HEK293 (cell line): Measurements from ENCODE around the gene CMTR2.

Source experiments
- CTCF ChIA-PET: fragments of 350-600 bp; formaldehyde crosslinking; extraction: SDS; loops from one replicate; lab custom pipeline; 2021; ENCODE audit warnings: antibody characterized with exemption; lab: Yijun Ruan, JAX
- POLR2A ChIA-PET: fragments of 300-600 bp; formaldehyde crosslinking; extraction: SDS; loops from one replicate; lab custom pipeline; 2020; ENCODE audit warnings: antibody characterized with exemption, inconsistent platforms; lab: Yijun Ruan, JAX
- H3K27ac ChIP-seq: fragments of 200-500 bp; sonication (Bioruptor generic); 2 replicates; pipeline ENCODE4 v1.5.1; 2014; ENCODE audit warnings: low read depth, low read length, control low read depth, inconsistent platforms; ENCODE audit errors: extremely low read depth
- H3K36me3 ChIP-seq, 2 experiments: fragments of 200-500 bp in 1 of 2; sonication (Bioruptor generic) in 1 of 2; 1 replicate in 1 of 2; 2 replicates in 1 of 2; pipeline ENCODE4 v1.5.1; 2014 to 2017; ENCODE audit warnings: inconsistent platforms in 2 of 2, low read length in 2 of 2; ENCODE audit not compliant: control insufficient read depth in 2 of 2, insufficient read depth in 1 of 2
- H3K4me1 ChIP-seq: fragments of 200-500 bp; sonication (Bioruptor generic); 2 replicates; pipeline ENCODE4 v1.5.1; 2014; ENCODE audit warnings: mild to moderate bottlenecking, low read length, inconsistent platforms; ENCODE audit not compliant: control insufficient read depth, insufficient read depth
- H3K4me3 ChIP-seq: 2 replicates; pipeline ENCODE4 v1.5.1; 2011; ENCODE audit warnings: low read depth, mild to moderate bottlenecking, control low read depth, low read length, moderate library complexity
- H3K9me3 ChIP-seq: fragments of 200-500 bp; sonication (Bioruptor generic); 2 replicates; pipeline ENCODE4 v1.5.1; 2014; ENCODE audit warnings: low read depth, low read length, inconsistent platforms; ENCODE audit not compliant: control insufficient read depth, insufficient read depth
- BCL11A ChIP-seq: fragments of 450-650 bp; formaldehyde crosslinking; IDR thresholded peaks from 2 replicates; pipeline ENCODE4 v1.5.1; 2016; ENCODE audit warnings: low read depth, missing biosample characterization, missing genetic modification characterization
- EGR2 ChIP-seq: fragments of 450-650 bp; formaldehyde crosslinking; IDR thresholded peaks from 2 replicates; pipeline ENCODE4 v1.5.1; 2016; ENCODE audit warnings: low read depth, missing biosample characterization, missing genetic modification characterization
- FEZF1 ChIP-seq: fragments of 450-650 bp; formaldehyde crosslinking; IDR thresholded peaks from 2 replicates; pipeline ENCODE4 v1.5.1; 2016; ENCODE audit warnings: missing biosample characterization, missing genetic modification characterization
- GLIS2 ChIP-seq: fragments of 450-650 bp; formaldehyde crosslinking; IDR thresholded peaks from 2 replicates; pipeline ENCODE4 v1.5.1; 2016; ENCODE audit warnings: missing biosample characterization, missing genetic modification characterization
- KLF9 ChIP-seq: fragments of 450-650 bp; formaldehyde crosslinking; IDR thresholded peaks from 2 replicates; pipeline ENCODE4 v1.5.1; 2016; ENCODE audit warnings: missing biosample characterization, missing genetic modification characterization, low read depth
- RBAK ChIP-seq: fragments of 450-650 bp; formaldehyde crosslinking; IDR thresholded peaks from 2 replicates; pipeline ENCODE4 v1.5.1; 2016; ENCODE audit warnings: missing biosample characterization, missing genetic modification characterization
- SP3 ChIP-seq: fragments of 450-650 bp; formaldehyde crosslinking; IDR thresholded peaks from 2 replicates; pipeline ENCODE4 v1.5.1; 2016; ENCODE audit warnings: missing biosample characterization, missing genetic modification characterization
- ZFHX2 ChIP-seq: fragments of 450-650 bp; formaldehyde crosslinking; conservative IDR thresholded peaks from 2 replicates; pipeline ENCODE4 v1.5.1; 2016; ENCODE audit warnings: missing biosample characterization, missing genetic modification characterization
- ZFP41 ChIP-seq: fragments of 450-650 bp; formaldehyde crosslinking; IDR thresholded peaks from 2 replicates; pipeline ENCODE4 v1.5.1; 2016; ENCODE audit warnings: missing biosample characterization, missing genetic modification characterization, borderline replicate concordance
- ZFP69B ChIP-seq: fragments of 450-650 bp; formaldehyde crosslinking; IDR thresholded peaks from 2 replicates; pipeline ENCODE4 v1.5.1; 2016; ENCODE audit warnings: missing biosample characterization, missing genetic modification characterization
- ZNF19 ChIP-seq: fragments of 450-650 bp; formaldehyde crosslinking; IDR thresholded peaks from 2 replicates; pipeline ENCODE4; 2016; ENCODE audit warnings: missing biosample characterization, missing genetic modification characterization, low read depth
- ZNF214 ChIP-seq: fragments of 450-650 bp; formaldehyde crosslinking; IDR thresholded peaks from 2 replicates; pipeline ENCODE4 v1.5.1; 2017; ENCODE audit warnings: missing biosample characterization, mild to moderate bottlenecking, missing genetic modification characterization, borderline replicate concordance
- ZNF239 ChIP-seq: fragments of 450-650 bp; formaldehyde crosslinking; IDR thresholded peaks from 2 replicates; pipeline ENCODE4 v1.5.1; 2016; ENCODE audit warnings: missing biosample characterization, missing genetic modification characterization
- ZNF24 ChIP-seq: fragments of 450-650 bp; formaldehyde crosslinking; IDR thresholded peaks from 2 replicates; pipeline ENCODE4 v1.5.1; 2016; ENCODE audit warnings: missing biosample characterization, missing genetic modification characterization
- ZNF248 ChIP-seq: fragments of 450-650 bp; formaldehyde crosslinking; IDR thresholded peaks from 2 replicates; pipeline ENCODE4 v1.5.1; 2017; ENCODE audit warnings: missing biosample characterization, missing genetic modification characterization
- ZNF302 ChIP-seq: fragments of 450-650 bp; formaldehyde crosslinking; IDR thresholded peaks from 2 replicates; pipeline ENCODE4 v1.5.1; 2016; ENCODE audit warnings: missing biosample characterization, missing genetic modification characterization, low read depth
- ZNF362 ChIP-seq: fragments of 450-650 bp; formaldehyde crosslinking; IDR thresholded peaks from 2 replicates; pipeline ENCODE4 v1.5.1; 2016; ENCODE audit warnings: missing biosample characterization, missing genetic modification characterization
- ZNF394 ChIP-seq: fragments of 450-650 bp; formaldehyde crosslinking; IDR thresholded peaks from 2 replicates; pipeline ENCODE4 v1.5.1; 2016; ENCODE audit warnings: missing biosample characterization, missing genetic modification characterization, mild to moderate bottlenecking, moderate library complexity, borderline replicate concordance
- ZNF416 ChIP-seq: fragments of 450-650 bp; formaldehyde crosslinking; IDR thresholded peaks from 2 replicates; pipeline ENCODE4 v1.5.1; 2016; ENCODE audit warnings: missing biosample characterization, missing genetic modification characterization
- ZNF514 ChIP-seq: fragments of 450-650 bp; formaldehyde crosslinking; IDR thresholded peaks from 2 replicates; pipeline ENCODE4 v1.5.1; 2016; ENCODE audit warnings: missing biosample characterization, missing genetic modification characterization
- ZNF626 ChIP-seq: fragments of 450-650 bp; sonication (Bioruptor Pico); formaldehyde crosslinking; IDR thresholded peaks from 2 replicates; pipeline ENCODE4 v1.5.1; 2018; ENCODE audit warnings: missing biosample characterization, missing genetic modification characterization, inconsistent platforms
- ZNF664 ChIP-seq: fragments of 450-650 bp; formaldehyde crosslinking; IDR thresholded peaks from 2 replicates; pipeline ENCODE4 v1.5.1; 2016; ENCODE audit warnings: missing biosample characterization, missing genetic modification characterization
- ZNF791 ChIP-seq: fragments of 450-650 bp; formaldehyde crosslinking; IDR thresholded peaks from 2 replicates; pipeline ENCODE4 v1.5.1; 2016; ENCODE audit warnings: missing biosample characterization, missing genetic modification characterization
- ZNF830 ChIP-seq: fragments of 450-650 bp; IDR thresholded peaks from 2 replicates; pipeline ENCODE4 v1.5.0; 2018; ENCODE audit warnings: missing biosample characterization, missing genetic modification characterization, low read depth, mild to moderate bottlenecking, moderate library complexity
- TF ChIP-seq, protein P1 (sequence below): fragments of 450-650 bp; formaldehyde crosslinking; IDR thresholded peaks from 2 replicates; pipeline ENCODE4 v1.5.1; 2016; ENCODE audit warnings: missing biosample characterization, missing genetic modification characterization
- TF ChIP-seq, protein P2 (sequence below): fragments of 450-650 bp; formaldehyde crosslinking; IDR thresholded peaks from 2 replicates; pipeline ENCODE4 v1.5.1; 2016; ENCODE audit warnings: missing biosample characterization, missing genetic modification characterization
- TF ChIP-seq, protein P3 (sequence below): fragments of 450-650 bp; formaldehyde crosslinking; IDR thresholded peaks from 2 replicates; pipeline ENCODE4 v1.5.1; 2016; ENCODE audit warnings: missing biosample characterization, missing genetic modification characterization
- TF ChIP-seq, protein P4 (sequence below): fragments of 450-650 bp; formaldehyde crosslinking; IDR thresholded peaks from 2 replicates; pipeline ENCODE4; 2016; ENCODE audit warnings: missing biosample characterization, missing genetic modification characterization

The CMTR2 gene

GRCh38 chr16:71259086-71259485 lies 30.1 kb downstream of the CMTR2 start:
- ChIA-PET CTCF (no interaction called here), POLR2A (no interaction called here)
- TF ChIP-seq ZNF24, result no peak
- no peak for TF ChIP-seq ZNF830 (tag by site-specific recombination)
- TF ChIP-seq SP3 (tag by site-specific recombination), result no peak
- no peak for TF ChIP-seq ZFP69B
- TF ChIP-seq ZNF214 (tag by site-specific recombination), result no peak
- TF ChIP-seq ZNF302 (tag by site-specific recombination), result no peak
- TF ChIP-seq ZNF19 (tag by site-specific recombination), result no peak
- TF ChIP-seq ZFHX2 (tag by site-specific recombination), result no peak
- TF ChIP-seq ZNF416 (tag by site-specific recombination), result no peak
- TF ChIP-seq GLIS2 (tag by site-specific recombination), result no peak
- no peak for TF ChIP-seq ZNF664
- TF ChIP-seq, protein P1, sequence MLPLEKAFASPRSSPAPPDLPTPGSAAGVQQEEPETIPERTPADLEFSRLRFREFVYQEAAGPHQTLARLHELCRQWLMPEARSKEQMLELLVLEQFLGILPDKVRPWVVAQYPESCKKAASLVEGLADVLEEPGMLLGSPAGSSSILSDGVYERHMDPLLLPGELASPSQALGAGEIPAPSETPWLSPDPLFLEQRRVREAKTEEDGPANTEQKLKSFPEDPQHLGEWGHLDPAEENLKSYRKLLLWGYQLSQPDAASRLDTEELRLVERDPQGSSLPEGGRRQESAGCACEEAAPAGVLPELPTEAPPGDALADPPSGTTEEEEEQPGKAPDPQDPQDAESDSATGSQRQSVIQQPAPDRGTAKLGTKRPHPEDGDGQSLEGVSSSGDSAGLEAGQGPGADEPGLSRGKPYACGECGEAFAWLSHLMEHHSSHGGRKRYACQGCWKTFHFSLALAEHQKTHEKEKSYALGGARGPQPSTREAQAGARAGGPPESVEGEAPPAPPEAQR, result no peak
- no peak for TF ChIP-seq KLF9
- TF ChIP-seq, protein P2, sequence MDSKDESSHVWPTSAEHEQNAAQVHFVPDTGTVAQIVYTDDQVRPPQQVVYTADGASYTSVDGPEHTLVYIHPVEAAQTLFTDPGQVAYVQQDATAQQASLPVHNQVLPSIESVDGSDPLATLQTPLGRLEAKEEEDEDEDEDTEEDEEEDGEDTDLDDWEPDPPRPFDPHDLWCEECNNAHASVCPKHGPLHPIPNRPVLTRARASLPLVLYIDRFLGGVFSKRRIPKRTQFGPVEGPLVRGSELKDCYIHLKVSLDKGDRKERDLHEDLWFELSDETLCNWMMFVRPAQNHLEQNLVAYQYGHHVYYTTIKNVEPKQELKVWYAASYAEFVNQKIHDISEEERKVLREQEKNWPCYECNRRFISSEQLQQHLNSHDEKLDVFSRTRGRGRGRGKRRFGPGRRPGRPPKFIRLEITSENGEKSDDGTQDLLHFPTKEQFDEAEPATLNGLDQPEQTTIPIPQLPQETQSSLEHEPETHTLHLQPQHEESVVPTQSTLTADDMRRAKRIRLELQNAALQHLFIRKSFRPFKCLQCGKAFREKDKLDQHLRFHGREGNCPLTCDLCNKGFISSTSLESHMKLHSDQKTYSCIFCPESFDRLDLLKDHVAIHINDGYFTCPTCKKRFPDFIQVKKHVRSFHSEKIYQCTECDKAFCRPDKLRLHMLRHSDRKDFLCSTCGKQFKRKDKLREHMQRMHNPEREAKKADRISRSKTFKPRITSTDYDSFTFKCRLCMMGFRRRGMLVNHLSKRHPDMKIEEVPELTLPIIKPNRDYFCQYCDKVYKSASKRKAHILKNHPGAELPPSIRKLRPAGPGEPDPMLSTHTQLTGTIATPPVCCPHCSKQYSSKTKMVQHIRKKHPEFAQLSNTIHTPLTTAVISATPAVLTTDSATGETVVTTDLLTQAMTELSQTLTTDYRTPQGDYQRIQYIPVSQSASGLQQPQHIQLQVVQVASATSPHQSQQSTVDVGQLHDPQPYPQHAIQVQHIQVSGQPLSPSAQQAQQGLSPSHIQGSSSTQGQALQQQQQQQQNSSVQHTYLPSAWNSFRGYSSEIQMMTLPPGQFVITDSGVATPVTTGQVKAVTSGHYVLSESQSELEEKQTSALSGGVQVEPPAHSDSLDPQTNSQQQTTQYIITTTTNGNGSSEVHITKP (tag by site-specific recombination), result no peak
- TF ChIP-seq ZNF362, result no peak
- TF ChIP-seq ZNF791, result no peak
- no peaks in the 10 kb centered on the region for H3K36me3 ChIP-seq
- H3K4me1 ChIP-seq, result 0 out of 2 replicates have a peak, but pooled peaks cover under 1% of the 10 kb centered on the region
- H3K27ac ChIP-seq, result no peak overlapping the region
- H3K4me3 ChIP-seq, result no peak overlapping the region
- no peaks in the 10 kb centered on the region for H3K9me3 ChIP-seq

- Histone ChIP-seq H3K4me3 (no peak overlapping the region), H3K4me1 (no peaks in the 10 kb centered on the region), H3K36me3 (no peaks in the 10 kb centered on the region), H3K27ac (no peak overlapping the region), H3K9me3 (no peaks in the 10 kb centered on the region)
- ChIA-PET CTCF (no interaction called here), POLR2A (no interaction called here)
- TF ChIP-seq, protein P3, sequence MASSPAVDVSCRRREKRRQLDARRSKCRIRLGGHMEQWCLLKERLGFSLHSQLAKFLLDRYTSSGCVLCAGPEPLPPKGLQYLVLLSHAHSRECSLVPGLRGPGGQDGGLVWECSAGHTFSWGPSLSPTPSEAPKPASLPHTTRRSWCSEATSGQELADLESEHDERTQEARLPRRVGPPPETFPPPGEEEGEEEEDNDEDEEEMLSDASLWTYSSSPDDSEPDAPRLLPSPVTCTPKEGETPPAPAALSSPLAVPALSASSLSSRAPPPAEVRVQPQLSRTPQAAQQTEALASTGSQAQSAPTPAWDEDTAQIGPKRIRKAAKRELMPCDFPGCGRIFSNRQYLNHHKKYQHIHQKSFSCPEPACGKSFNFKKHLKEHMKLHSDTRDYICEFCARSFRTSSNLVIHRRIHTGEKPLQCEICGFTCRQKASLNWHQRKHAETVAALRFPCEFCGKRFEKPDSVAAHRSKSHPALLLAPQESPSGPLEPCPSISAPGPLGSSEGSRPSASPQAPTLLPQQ (tag by site-specific recombination), result no peak
- TF ChIP-seq RBAK (tag by site-specific recombination) (no peak), FEZF1 (no peak), ZNF626 (tag by site-specific recombination) (no peak), ZNF362 (no peak), ZNF248 (tag by site-specific recombination) (no peak), ZFP41 (no peak), BCL11A (tag by site-specific recombination) (no peak), ZNF514 (tag by site-specific recombination) (no peak), EGR2 (tag by site-specific recombination) (no peak), ZNF394 (no peak), ZNF239 (tag by site-specific recombination) (no peak)
- TF ChIP-seq, protein P4, sequence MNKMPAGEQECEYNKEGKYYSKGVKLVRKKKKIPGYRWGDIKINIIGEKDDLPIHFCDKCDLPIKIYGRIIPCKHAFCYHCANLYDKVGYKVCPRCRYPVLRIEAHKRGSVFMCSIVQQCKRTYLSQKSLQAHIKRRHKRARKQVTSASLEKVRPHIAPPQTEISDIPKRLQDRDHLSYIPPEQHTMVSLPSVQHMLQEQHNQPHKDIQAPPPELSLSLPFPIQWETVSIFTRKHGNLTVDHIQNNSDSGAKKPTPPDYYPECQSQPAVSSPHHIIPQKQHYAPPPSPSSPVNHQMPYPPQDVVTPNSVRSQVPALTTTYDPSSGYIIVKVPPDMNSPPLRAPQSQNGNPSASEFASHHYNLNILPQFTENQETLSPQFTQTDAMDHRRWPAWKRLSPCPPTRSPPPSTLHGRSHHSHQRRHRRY (tag by site-specific recombination), result no peak
Measured at GRCh38 chr16:71258372-71258771, 30.8 kb downstream of the CMTR2 start.
